A172 (cell line): ENCODE measurements around the gene SPRYD3. TPM values are rescaled to one million over a fixed set of nuclear protein-coding genes. Genes with fewer than 3 reads are reported as not detected.

Source experiments
- DNase-seq: peaks from one replicate; pipeline ENCODE4 v3.0.0-alpha.2; 2015; ENCODE audit warnings: low spot score
- total RNA-seq: library from RNA; depleted of rRNA; stranded (reverse); fragments of >200 nt; shearing (Covaris generic); gene quantifications from 2 replicates; pipeline ENCODE4 v1.2.3, GENCODE V29; 2014

Gene SPRYD3
- total RNA-seq, 1 experiment from 2014 or later, result 15.2 TPM

DNA sequence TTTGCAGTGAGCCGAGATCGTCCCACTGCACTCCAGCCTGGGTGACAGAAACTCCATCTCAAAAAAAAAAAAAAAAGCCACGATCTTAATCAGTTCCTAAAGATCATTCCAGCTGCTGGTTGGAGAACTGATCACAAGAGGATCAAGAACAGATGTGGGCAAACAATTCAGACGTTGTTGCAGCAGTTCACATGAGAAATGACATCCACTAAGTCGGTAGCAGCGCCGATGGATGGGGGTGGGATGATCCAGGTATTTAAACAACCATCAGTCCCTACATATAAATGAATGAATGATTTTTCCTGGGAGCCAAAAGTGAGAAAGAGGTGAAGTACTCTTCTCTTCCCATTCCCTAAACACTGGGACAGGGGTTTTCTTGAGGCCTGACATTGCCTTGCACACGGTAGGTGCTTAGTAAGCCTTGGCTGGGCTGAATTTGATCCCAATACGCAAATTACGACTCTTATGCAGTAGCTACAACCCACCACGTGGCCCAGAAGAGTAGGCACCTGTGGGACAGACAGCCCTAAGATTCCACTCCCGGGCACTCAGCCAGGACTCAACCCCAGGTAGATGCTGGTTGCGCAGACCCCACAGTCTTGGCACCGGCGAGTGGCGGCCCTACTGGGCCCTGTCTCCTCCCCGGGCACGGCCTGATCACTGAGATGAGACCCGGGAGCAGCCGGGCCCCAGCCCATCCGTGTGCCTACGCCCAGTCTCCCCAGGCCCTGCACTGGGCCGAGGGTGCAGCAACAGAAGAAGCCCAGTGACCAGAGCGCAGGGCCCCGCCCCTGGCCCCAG, 565 bp downstream of the SPRYD3 start:
- DNase-seq, result no peak

DNA sequence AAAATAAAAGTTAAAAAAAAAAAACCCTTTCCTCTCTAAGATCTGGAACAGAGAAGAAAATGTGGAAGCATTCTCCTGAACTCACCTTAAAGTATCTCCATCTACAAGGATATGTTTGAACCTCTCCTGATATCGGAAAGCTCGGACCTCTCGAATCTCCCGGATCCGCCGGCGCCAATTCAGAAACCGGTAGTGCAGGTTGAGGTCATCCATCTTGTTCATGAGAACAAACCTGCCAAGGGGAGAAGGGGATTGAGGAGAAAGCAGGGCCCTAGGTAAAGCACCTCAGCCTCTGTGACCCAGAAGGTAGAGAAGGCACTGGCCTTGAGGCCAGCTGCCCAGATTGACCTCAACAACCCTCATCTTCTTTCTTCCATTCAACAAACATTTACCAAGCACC, 2.2 kb downstream of the SPRYD3 start:
- no peak for DNase-seq

DNA sequence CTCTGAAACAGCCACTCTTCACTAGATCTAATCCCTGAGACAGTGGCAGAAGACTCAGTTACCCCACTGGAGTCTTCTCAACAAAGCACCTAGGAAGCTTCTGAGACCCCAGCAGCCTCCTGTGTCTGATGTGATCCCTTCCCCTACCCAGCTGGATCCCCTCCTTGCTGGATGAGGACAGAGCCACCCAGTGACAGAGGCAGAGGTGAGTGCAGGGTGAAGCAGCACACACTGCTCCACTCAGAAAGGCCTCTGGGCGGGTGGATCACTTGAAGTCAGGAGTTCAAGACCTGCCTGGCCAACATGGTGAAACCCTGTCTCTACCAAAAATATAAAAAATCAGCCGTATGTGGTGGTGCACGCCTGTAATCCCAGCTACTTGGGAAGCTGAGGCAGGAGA, 2.7 kb downstream of the SPRYD3 start:
- DNase-seq, result no peak

DNA sequence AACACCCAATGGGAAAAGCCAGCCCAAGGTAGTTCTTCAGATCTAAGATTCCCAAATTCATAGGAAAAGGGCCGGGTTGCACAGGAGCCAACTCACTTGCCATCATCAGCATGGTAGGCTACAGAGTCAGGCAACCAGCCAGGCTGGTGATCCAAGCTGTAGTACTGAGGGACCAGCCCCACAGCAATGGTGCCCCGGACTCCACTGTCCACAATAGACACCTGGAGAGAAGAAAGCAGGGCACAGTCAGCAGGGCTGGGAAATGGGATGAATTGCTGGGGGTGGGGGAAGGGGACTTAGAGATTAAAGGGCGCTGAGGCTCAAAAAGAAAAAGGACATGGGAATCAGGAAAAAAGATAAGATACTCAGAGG, 4.2 kb downstream of the SPRYD3 start:
- no peak for DNase-seq

DNA sequence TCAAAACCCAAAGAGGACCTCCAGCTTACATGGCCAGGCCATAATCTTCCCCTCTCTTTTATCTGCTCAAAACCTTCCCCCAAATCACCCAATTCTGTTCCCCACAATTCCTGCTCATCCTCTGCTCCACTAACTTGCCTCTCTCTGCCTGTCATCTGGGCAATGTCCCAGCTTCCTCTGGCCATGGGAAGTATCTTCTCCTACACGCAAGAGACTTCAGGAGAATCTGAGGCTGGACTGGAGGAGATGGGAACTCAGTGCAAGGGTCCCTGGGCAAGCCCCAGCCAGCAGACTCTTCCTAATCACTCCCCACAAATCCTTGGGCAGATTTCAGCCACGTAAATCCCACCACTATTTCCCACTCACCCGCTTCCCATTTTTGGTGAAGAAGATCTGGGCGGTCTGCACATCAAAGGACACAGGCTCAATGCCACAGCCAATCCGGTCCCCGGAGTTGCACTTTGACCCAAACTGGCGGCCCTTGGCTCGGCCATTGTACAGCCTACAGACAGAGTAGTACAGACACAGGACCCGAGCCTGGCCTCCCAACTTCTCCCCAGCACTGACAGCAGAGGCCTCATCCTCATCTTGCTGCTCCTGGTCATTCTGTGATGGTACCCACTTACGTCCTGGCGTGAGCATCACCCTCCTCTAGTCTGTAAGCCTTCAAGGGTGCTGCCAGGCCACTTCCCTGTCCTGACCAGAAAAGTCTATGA, 4.7 kb downstream of the SPRYD3 start:
- DNase-seq, result no peak

DNA sequence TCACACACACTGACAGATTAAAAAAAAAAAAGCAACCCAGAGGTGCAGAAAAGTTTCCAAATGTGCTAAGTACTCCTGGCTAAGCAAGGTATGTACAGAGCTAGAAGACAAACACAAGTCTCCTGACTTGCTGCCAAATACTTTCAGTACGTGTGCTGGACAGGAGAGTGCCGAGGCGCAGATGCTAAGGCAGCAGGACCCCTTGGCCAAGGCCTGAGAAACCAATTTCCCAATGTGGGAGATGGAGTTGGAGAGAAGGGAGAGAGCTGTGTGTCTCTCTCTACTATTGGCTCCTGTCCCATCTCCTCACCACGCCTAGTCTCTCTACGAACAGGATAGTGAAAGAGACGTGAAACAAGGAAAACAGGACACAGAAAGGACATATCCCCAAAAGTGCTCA, 5.3 kb downstream of the SPRYD3 start:
- DNase-seq, result no peak

DNA sequence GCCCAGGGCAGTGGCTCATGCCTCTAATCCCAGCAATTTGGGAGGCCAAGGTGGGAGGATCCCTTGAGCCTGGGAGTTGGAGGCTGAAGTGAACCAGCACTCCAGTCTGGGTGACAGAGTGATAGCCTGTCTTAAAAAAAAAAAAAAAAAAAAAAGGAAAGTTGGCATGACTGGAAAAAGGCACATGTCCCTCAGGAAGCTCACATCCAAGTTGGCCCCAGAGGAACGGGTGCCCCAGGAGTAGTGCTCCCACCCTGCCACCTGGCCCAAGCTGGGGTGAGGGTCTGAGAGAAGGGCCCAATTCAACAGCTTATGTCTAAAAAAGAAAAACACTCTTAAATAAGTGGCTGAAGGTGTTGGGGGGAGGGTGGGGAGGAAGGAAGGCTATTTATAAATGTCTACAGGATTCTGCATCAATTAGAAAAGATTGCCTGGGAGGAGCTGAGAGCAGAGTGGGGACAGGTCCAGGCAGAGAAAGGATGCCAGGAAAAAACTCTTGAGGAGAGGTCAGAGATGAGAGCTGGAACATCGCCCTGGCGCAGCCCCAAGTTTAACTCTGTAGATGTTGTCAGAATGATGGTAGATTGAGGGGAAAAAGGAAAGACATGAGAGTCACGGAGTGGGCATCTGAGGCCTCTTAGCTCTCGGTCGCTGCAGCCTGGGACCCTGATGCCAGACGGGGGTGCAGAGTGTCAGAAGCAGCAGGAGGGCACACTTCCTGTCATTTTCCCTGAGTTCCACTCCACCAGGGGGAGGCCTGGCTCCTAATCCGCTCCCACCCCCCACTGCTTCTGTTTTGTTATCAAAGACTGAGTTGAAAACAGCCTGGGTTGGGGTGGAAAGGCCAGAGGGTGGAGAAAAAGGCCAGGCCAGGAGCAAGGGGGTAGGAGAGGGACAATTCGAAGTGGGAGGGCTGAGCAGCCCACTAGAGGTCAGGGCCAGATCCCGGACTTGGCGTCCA, 7.3 kb downstream of the SPRYD3 start:
- DNase-seq, result no peak

DNA sequence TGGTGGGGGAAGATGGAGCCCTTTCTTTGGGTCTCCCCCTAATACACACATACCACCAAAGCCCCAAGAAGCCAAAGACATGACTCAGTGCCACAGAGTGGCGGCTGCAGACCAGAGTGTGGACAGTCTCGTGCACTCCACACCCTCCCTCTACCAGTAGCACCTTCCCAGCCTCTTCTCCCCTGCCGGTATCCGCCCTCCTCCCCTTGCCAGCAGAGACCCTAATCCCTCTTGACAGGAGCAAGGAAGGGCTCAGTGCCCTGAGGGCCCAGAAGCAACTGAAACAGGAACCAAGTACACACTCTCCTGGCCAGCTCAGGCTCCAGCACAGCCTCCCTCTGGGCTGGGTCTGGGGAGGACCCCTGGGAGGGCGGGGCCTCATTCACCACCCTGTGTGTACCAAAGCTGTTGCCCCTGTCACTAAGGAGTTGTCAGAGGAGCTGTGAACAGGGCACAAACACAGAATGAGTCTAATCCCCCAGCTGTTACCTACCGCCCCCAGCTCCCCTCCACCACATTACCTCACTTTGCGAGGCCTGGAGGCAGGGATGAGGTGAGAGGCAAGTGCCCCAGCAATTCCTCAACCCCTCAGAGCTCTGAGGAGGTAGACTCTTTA, 8.2 kb downstream of the SPRYD3 start:
- DNase-seq, result no peak

DNA sequence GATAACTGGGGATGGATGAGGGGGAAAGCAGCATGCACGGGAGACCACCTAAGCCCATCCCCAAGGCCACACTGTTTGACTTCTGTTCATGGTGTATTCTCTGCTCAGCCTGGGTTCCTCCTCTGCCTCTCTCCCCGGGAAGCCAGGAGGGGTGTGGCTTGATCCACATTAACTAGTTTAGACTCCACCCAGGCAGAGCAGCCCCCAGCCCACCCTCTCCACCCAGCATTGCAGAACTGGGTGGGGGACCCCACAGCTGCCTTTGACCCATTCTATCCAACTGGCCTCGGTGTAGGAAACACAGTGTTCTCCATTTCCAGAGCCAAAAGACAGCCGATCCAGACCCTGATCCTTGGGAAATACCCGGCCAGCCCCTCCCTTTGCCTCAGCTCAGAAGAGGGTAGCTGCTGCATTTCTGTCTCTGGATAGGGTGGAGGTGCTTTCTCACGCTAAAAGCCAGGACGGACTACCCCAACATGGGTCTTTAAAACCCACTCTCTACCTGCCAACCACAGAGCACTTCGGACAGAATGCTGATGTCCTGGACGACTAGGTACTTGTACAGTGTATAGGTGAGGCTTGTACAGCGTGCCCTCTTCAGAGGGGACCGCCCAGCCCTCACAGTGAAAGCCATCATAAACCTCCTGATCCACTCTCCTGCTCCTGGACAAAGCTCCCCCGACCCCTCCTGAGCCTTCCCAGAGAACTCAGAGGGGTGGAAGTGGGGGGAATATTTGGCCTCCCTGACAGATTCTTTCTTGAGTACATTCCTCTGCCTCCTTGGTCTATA, 9.4 kb downstream of the SPRYD3 start:
- DNase-seq, result no peak

DNA sequence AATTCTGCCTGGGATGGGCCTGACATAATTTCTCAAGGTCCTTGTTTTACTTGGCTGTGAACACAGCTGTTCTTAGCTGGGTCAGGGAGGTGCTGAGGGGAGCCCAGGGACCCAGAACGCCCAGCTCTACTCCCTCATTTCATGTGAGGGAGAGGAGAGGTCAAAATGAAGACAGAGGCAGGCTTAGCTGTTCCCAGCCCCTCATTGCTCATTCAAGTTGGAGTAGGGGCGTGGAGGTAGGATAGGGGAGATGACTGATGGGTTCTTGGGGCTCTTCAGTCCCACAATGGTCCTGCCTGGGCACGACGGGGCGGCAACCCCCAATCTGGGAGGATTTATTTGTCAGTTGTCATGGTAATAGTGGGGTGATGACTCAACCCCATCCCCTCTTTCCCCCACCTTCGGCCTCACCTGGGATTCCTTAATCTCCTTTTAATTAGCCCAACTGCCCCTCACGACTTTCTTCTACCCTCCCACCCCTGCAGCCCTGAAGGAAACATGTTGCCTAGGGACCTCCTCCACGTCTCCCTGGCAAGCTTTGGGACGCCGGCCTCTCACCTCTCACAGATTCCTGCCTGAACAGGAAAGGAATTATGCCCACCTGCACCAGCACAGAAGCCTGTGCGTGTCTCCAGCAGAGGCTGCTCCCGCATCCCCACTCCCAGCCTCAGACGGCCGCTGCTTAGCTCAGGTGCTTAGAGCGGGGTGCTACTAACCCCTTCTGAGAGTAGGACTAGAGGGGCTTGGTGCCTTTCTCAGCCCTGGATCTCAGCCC, 10.2 kb downstream of the SPRYD3 start:
- DNase-seq, result no peak

DNA sequence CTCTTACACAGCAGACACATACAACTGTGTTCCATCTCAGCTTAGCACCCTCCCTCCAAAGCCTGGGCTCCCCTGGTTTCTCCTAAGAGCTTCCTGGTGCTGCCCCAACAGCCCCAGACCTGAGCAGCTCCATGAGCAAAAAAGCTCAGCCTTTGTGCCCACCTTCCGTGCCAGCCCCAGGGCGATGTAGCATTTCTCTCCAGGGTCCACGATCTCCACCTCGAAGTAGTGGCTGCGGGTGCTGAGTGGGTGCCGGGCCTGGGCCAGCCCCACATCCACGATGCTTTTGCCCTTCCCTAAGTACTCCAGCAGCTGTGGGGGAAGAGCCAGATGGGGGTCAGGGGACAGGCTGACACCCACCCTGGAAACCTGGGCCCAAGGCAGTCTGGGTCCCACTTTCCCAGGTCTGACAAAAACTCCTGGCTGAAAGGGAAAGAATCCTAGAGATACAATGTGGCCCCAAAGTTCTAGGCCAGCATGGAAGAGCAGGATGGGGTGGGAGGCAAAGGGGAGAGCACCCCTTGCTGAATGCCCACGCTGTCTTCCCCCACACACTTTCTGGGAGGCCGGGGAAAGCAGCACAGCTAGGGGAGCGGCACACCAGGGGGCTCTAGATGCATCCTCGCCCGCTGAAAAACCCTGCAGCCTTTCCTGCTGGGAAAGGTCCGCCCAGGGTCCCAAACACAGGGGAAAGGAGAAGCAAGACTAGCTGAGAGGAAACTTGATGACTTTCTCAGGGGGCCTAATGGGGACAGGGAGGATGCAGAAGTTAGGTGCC, 11.0 kb downstream of the SPRYD3 start:
- no peak for DNase-seq

DNA sequence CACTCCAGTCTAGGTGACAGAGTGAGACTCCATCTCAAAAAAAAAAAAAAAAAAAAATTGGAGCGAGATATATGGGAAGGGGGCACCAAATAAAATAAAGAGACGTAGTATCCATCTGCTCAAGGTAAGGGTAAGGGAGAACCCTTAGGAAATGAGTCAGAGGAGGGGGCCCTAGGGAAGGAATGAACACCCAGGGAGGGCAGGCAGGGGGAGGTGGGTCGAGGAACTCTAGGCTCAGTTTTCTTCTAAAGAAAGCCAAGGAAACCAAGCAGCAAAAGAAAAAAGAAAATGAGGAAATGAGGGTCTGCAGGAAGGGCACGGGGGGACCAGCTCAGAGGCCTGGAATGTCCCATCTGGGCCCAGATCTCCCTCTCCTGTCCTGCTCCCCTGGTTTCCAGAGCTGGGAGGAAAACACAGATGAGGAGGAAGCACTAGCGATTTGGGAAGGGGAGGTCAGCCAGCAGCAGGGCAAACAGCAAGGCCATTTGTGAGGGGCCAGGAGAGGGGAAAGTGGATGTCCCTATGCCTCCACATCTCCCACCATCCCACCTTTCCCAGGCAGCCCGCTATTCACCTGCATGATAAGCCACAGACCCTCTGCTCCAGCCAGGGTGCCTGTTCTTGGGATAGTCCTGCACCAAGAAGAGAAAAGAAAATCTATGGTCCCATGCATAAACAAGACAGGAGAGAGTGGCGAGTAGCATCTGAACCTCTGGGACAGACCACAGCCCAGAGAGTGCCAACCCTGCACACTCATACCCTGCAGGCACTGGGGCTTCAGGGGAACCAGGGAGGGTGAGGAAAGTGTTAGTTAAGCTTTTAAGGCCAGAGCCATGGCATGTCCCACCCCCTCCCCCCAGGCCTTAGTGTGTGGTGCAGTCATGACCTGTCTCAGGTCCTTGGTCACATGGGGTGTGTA, 11.9 kb downstream of the SPRYD3 start:
- DNase-seq, result no peak

DNA sequence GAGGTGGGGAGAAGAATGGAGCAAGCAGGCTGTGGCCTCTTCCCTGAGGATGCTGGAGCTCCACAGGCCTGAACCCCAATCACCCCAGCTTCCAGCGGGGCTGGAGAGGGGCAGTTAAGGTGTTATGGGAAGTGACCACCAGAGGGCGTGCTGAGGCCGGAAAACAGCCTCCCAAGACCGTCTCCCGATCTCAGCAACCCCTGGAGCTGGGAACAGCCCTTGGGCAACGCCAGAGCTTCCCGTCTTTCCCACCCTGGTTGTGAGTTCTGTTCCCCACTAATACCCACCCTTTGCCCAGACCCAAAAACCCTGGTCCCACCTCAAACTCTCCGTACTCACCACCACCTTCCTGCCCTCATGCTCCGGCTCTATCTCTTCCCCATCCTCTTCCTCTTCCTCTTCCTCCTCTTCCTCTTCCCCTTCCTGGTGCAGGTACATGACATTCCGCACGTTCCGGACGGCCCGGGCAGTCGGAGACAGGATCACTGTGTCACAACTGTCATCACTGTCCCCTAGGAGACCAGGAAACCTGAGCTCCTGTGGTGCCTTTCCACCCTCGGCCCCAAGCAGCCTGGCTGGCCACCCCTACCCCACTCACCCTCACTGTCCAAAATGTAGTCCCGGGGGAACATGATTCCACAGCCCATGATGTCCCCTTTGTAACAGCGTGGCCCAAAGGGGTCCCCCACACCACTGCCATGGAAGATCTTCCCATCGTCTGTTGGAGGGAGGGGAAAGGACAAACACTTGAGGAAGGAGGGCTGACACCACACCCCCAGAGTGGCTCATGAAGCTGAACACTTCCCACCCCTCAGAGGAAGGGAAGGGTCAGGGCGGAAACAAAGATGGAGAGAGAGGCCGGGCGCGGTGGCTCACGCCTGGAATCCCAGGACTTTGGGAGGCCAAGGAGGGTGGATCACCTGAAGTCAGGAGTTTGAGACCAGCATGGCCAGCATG, 12.9 kb downstream of the SPRYD3 start:
- peak; percentile 73 for DNase-seq

DNA sequence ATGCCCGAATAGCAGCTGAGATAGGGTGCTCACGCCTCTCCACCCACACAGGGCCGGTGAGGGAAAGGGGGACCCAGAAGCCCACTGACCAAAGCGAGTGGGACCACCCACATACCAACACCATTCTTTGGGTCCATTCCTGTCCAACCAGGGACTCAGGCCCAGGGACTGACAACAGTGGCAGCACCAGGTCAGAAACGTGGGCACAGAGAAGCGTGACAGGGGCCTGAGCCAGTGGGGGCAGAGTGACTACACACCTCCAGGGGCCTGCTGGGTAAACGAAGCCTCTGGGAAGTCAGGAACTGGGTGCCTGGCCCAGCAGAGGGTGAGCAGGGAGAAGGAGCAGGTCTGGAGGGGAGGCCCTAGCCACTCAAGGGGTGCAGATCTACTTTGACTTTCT, 13.7 kb downstream of the SPRYD3 start:
- no peak for DNase-seq

DNA sequence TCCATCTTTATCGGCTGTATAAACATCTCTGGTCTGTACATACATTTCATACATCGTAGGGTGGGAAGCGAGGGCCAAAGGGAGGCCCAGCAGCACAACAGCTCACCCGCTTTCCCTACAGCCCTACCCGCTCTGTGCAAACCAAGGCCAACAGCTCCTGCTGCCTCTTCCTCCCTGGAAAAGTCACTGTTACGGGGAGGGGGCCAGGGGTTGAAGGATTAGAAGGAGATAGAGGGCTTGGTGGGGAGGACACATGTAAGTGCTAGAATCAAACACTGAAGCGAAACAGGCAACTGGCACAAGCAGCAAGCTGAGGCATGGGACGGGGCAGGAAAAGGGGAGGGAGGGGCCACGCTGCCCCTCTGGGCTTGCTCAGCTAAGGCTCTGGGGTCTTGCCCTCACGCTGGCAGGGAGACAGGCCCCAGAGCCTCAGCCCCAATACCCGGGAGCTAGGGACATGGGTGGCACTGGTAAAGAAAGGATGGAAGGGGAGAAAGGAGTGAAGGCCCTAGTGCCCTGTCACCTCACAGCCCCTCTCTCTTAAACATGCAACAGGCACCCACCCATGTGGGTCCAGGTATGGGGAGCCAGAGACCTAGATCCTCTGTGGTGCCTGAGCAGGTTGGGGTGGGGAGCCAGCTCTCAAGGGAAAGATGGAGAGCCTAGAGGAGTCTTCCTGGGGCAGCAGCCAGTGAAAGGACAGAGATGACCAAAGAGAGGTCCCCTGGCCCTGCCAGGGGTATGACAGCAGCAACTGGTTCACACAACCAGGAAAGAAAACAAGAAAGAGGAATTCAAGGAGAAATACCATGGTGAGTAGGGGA, 14.4 kb downstream of the SPRYD3 start:
- DNase-seq, result no peak
